GM19043 (cell line): ENCODE results near the gene ZNF142.

Experiments
- ATAC-seq: cut with Tn5 transposase; IDR thresholded peaks from one replicate; pipeline ENCODE4 v1.9.1; 2021; ENCODE audit warnings: low read depth; ENCODE audit not compliant: unreplicated experiment

The ZNF142 gene

GRCh38 chr2:218605432-218605831, 54.0 kb downstream of the ZNF142 start:
- no peak for ATAC-seq
